Esophagus squamous epithelium (tissue), 4 donors: ENCODE measurements around the gene RBM6.

Experiments
- CTCF ChIP-seq, 6 experiments: fragments of 450-650 bp in 4 of 6; fragments of 200-600 bp in 2 of 6; sonication (generic) in 2 of 6; IDR thresholded peaks; one replicate each; pipeline ENCODE4 v1.5.1; 2016 to 2019; ENCODE audit warnings: antibody characterized with exemption in 6 of 6, mild to moderate bottlenecking in 4 of 6, moderate library complexity in 4 of 6
- POLR2A ChIP-seq, 4 donors: fragments of 450-650 bp; IDR thresholded peaks; one replicate each; pipeline ENCODE4 v1.6.1; 2017; ENCODE audit warnings: antibody characterized with exemption in 4 of 4, mild to moderate bottlenecking in 4 of 4, moderate library complexity in 3 of 4

DNA sequence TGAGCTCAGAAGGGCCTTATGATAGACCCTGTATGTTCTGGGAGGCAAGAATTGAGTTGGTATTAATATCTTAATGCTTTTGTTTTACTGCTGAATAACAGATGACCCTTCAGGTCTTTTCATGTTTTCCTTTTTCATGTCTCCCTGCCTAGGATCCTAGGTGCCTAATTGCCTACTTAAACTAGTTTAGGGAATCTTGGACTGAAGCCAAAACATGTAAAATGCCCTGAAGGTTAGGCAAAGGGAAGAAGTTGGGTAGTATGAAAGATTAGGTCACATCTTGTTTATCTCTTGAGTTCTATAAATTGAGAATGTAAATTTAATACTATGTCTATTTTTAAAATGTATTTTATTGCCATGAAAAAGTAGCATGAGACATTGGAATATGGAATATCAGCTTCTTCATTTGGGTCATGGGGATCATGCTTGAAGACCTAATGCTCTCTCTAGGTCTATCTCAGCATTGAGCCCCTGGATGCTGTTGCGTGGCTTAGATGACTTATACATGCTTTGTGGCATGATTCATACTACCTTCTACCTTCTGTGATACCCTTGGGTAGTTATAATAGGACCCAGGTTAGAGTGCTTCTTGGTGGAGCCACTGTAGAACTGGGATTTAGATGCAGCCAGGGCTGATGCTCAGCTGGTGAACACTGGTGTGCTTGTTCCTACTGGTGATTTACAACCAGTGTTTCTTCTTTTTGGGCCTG is 26.4 kb downstream of the RBM6 start:
- TF ChIP-seq CTCF (IDR thresholded peaks at IDR 0.05) = no peak
- TF ChIP-seq POLR2A (IDR thresholded peaks at IDR 0.05) = no peak
